ENCODE results near the gene ADCY10.

DNA sequence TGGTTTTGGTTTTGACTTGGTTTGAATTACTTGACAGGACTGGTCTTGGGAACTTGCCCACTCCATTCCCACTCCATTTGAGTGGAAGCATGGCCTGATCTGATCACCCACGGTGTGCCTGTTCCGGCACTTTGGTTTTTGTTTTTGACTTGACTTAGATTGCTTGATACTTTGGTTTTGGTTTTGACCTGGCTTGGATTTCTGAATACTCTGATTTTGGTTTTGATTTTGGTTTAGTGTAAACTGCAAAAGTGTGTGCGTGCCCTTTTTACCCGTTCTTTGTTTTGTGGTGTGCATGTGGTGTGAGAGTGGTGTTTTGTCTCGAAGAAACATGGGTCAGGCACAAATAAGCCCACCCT, 50.0 kb downstream of the ADCY10 start:
- TF ChIP-seq CTCF (IDR thresholded peaks at IDR 0.05) (no peak), POLR2A (IDR thresholded peaks at IDR 0.05) (no peak), POLR2AphosphoS5 (IDR thresholded peaks at IDR 0.05; ENCODE audit: insufficient read depth in 1 of 2, low read depth in 1 of 2) (no peak)

Measured in vagina (tissue), 2 donors.